CD14-positive monocyte (primary cell): ENCODE data around the gene ZNF184. TPM values are rescaled to one million over a fixed set of nuclear protein-coding genes. Genes with fewer than 3 reads are reported as not detected.

Experiments
- DNase-seq, 3 donors: peaks; one replicate each; pipeline ENCODE4 v3.0.0-alpha.2; 2011 to 2022
- H2AFZ ChIP-seq: 2 replicates; pipeline ENCODE4 v1.6.0; 2012; ENCODE audit warnings: mild to moderate bottlenecking, low read depth, low read length, inconsistent platforms; ENCODE audit not compliant: insufficient read depth, poor library complexity, severe bottlenecking
- H3K27ac ChIP-seq, 2 donors: 1 replicate in 1 of 2; 2 replicates in 1 of 2; pipeline ENCODE4 v1.5.1; 2012 to 2013; ENCODE audit warnings: low read length in 2 of 2, control low read depth in 1 of 2, inconsistent platforms in 1 of 2, low read depth in 1 of 2, mild to moderate bottlenecking in 1 of 2
- H3K27me3 ChIP-seq, 2 donors: one replicate each; pipeline versions ENCODE4 v1.6.0 to v1.6.1; 2011 to 2013; ENCODE audit warnings: low read length in 2 of 2; ENCODE audit not compliant: control insufficient read depth in 2 of 2, insufficient read depth in 2 of 2
- H3K36me3 ChIP-seq, 2 donors: replicated peaks in 1 of 2; 1 replicate in 1 of 2; 2 replicates in 1 of 2; pipeline versions ENCODE4 v1.5.1 to v1.6.1; 2012 to 2013; ENCODE audit warnings: low read length in 2 of 2, control low read depth in 1 of 2, inconsistent platforms in 1 of 2, mild to moderate bottlenecking in 1 of 2; ENCODE audit not compliant: insufficient read depth in 2 of 2, control insufficient read depth in 1 of 2
- H3K4me1 ChIP-seq, 2 donors: 1 replicate in 1 of 2; 2 replicates in 1 of 2; pipeline versions ENCODE4 v1.5.1 to v1.6.1; 2012 to 2013; ENCODE audit warnings: low read length in 2 of 2, control low read depth in 1 of 2, inconsistent platforms in 1 of 2, mild to moderate bottlenecking in 1 of 2, moderate library complexity in 1 of 2; ENCODE audit not compliant: insufficient read depth in 2 of 2, control insufficient read depth in 1 of 2
- H3K4me2 ChIP-seq: replicated peaks from 2 replicates; pipeline ENCODE3; 2012; ENCODE audit warnings: low read length, moderate library complexity, mild to moderate bottlenecking; ENCODE audit not compliant: poor library complexity, severe bottlenecking; ENCODE audit errors: extremely low read depth
- H3K4me3 ChIP-seq, 3 experiments: fragments of 200-600 bp in 1 of 3; sonication (generic) in 1 of 3; replicated peaks in 1 of 3; 1 replicate in 2 of 3; 2 replicates in 1 of 3; pipeline ENCODE4 v1.5.1; 2011 to 2013; ENCODE audit warnings: low read length in 3 of 3, mild to moderate bottlenecking in 3 of 3, control low read depth in 2 of 3, low read depth in 2 of 3, inconsistent platforms in 1 of 3, moderate library complexity in 1 of 3
- H3K79me2 ChIP-seq: 2 replicates; pipeline ENCODE4 v1.6.0; 2012; ENCODE audit warnings: mild to moderate bottlenecking, control low read depth, inconsistent platforms, low read length, moderate library complexity; ENCODE audit not compliant: insufficient read depth
- H3K9ac ChIP-seq: 2 replicates; pipeline ENCODE4 v1.6.0; 2017; ENCODE audit warnings: low read length, mild to moderate bottlenecking; ENCODE audit not compliant: insufficient read depth, poor library complexity, severe bottlenecking
- H3K9me3 ChIP-seq, 2 donors: replicated peaks in 1 of 2; 1 replicate in 1 of 2; 2 replicates in 1 of 2; pipeline versions ENCODE4 v1.5.1 to v1.6.1; 2012 to 2013; ENCODE audit warnings: low read length in 2 of 2, control low read depth in 1 of 2; ENCODE audit not compliant: control insufficient read depth in 1 of 2, insufficient read depth in 1 of 2
- H4K20me1 ChIP-seq: 2 replicates; pipeline ENCODE4 v1.6.0; 2012; ENCODE audit warnings: mild to moderate bottlenecking, low read length, control low read depth, moderate library complexity; ENCODE audit not compliant: insufficient read depth
- H3K27ac Mint-ChIP-seq, 7 donors: one replicate each; pipeline ENCODE4 v1.8.0; 2020; ENCODE audit warnings: mild to moderate bottlenecking in 7 of 7, mixed read lengths in 7 of 7, moderate library complexity in 6 of 7, inconsistent platforms in 2 of 7
- H3K27me3 Mint-ChIP-seq, 3 donors: one replicate each; pipeline ENCODE4 v1.8.0; 2021 to 2022; ENCODE audit warnings: low read depth in 3 of 3, mild to moderate bottlenecking in 3 of 3, mixed read lengths in 3 of 3, moderate library complexity in 3 of 3, inconsistent platforms in 1 of 3
- H3K36me3 Mint-ChIP-seq, 2 donors: one replicate each; pipeline ENCODE4 v1.8.0; 2020; ENCODE audit warnings: mixed read lengths in 2 of 2, inconsistent platforms in 1 of 2, mild to moderate bottlenecking in 1 of 2
- H3K4me1 Mint-ChIP-seq: one replicate; pipeline ENCODE4 v1.8.0; 2020; ENCODE audit warnings: mild to moderate bottlenecking, mixed read lengths
- H3K4me3 Mint-ChIP-seq, 2 donors: one replicate each; pipeline ENCODE4 v1.8.0; 2020; ENCODE audit warnings: mild to moderate bottlenecking in 2 of 2, mixed read lengths in 2 of 2, moderate library complexity in 1 of 2
- H3K9me3 Mint-ChIP-seq, 7 donors: one replicate each; pipeline ENCODE4 v1.8.0; 2020 to 2022; ENCODE audit warnings: mixed read lengths in 7 of 7, mild to moderate bottlenecking in 6 of 7, moderate library complexity in 6 of 7, inconsistent platforms in 2 of 7
- CTCF ChIP-seq: fragments of 200-600 bp; IDR thresholded peaks from one replicate; pipeline ENCODE4 v1.8.0; 2022; ENCODE audit warnings: antibody characterized with exemption, mild to moderate bottlenecking
- WGBS: methylation state at CpG from one replicate; pipeline ENCODE4 v1.1.5; 2013; ENCODE audit warnings: missing lambda C conversion rate; ENCODE audit not compliant: insufficient coverage; 5-methylcytosine and 5-hydroxymethylcytosine counted together
- intact Hi-C, 2 donors: fragments of 100-400 bp; cut with micrococcal nuclease; formaldehyde crosslinking; loops; one replicate each; pipeline versions ENCODE4 v1.15.0 to v1.15.1; 2023
- polyA plus RNA-seq, 3 donors: library from polyadenylated mRNA; depleted of rRNA in 1 of 3; unstranded in 2 of 3; stranded (reverse) in 1 of 3; fragments of 300-500 nt in 2 of 3; fragments of >200 nt in 1 of 3; fragmentation: Illumina TruSeq in 2 of 3; gene quantifications; 1 replicate in 2 of 3; 2 replicates in 1 of 3; pipeline ENCODE4 v1.2.3, GENCODE V29; 2012 to 2021

Gene ZNF184
- polyA plus RNA-seq, 3 donors = 1.00 to 1.5 (median 1.5) TPM

- H3K4me3 Mint-ChIP-seq = peak overlapping the region; percentile 73 to 88
- H3K4me1 ChIP-seq = peaks cover 14 to 18% of the 10 kb centered on the region in 2 donors
- 0% methylated on average over 16 of the region's 33 CpGs for WGBS
- H3K27ac ChIP-seq = no peak overlapping the region
- H3K27ac Mint-ChIP-seq = no peak overlapping the region
- intact Hi-C loops = no loop called here
- H3K36me3 Mint-ChIP-seq = no peaks in the 10 kb centered on the region
- peak overlapping the region; percentile 70 for H2AFZ ChIP-seq
- H3K9ac ChIP-seq = no peak overlapping the region
- no peaks in the 10 kb centered on the region for H4K20me1 ChIP-seq
- H3K4me2 ChIP-seq = peak overlapping the region; percentile 77
- H3K79me2 ChIP-seq = no peaks in the 10 kb centered on the region
- H3K36me3 ChIP-seq = no peaks in the 10 kb centered on the region
- H3K4me3 ChIP-seq = peak overlapping the region; percentile 8 to 80 (median 73)
- H3K9me3 ChIP-seq = no peaks in the 10 kb centered on the region
- peaks cover 18% of the 10 kb centered on the region for H3K4me1 Mint-ChIP-seq
- H3K27me3 ChIP-seq = peaks cover 52 to 77% of the 10 kb centered on the region in 2 donors
- DNase-seq = peak in 2 of 3 donors; percentile 14 to 20
- no peak for TF ChIP-seq CTCF
- peaks cover 41 to 76% (median 55%) of the 10 kb centered on the region in 3 donors for H3K27me3 Mint-ChIP-seq
- H3K9me3 Mint-ChIP-seq = peaks cover 0 to 8% (median 2%) of the 10 kb centered on the region in 7 donors
These were observed 29.9 kb upstream of the ZNF184 start for GRCh38 chr6:27502508-27503435.

- no CpG with 5 or more reads among the region's 2 CpGs for WGBS
- peak overlapping the region in 1 of 2 donors; percentile 30 for H3K4me3 Mint-ChIP-seq
- no peak overlapping the region for H3K4me3 ChIP-seq
- H3K36me3 Mint-ChIP-seq = peaks cover 0 to 3% of the 10 kb centered on the region in 2 donors
- no peak overlapping the region for H3K27ac ChIP-seq
- H3K79me2 ChIP-seq = no peaks in the 10 kb centered on the region
- H3K9me3 ChIP-seq = peaks cover under 1 to 1% of the 10 kb centered on the region in 2 donors
- H3K4me2 ChIP-seq = no peak overlapping the region
- H3K27ac Mint-ChIP-seq = no peak overlapping the region
- H2AFZ ChIP-seq = no peak overlapping the region
- no peak for DNase-seq
- H3K27me3 ChIP-seq = peaks cover 52 to 79% of the 10 kb centered on the region in 2 donors
- H4K20me1 ChIP-seq = no peaks in the 10 kb centered on the region
- no peaks in the 10 kb centered on the region for H3K36me3 ChIP-seq
- H3K4me1 Mint-ChIP-seq = peaks cover 18% of the 10 kb centered on the region
- intact Hi-C loops = no loop called here
- H3K4me1 ChIP-seq = peaks cover 14 to 18% of the 10 kb centered on the region in 2 donors
- no peak for TF ChIP-seq CTCF
- no peak overlapping the region for H3K9ac ChIP-seq
- H3K27me3 Mint-ChIP-seq = peaks cover 44 to 76% (median 61%) of the 10 kb centered on the region in 3 donors
- peaks cover under 1 to 14% (median 5%) of the 10 kb centered on the region in 7 donors for H3K9me3 Mint-ChIP-seq
These were observed 28.3 kb upstream of the ZNF184 start for GRCh38 chr6:27501187-27501586.
